ENCODE data around the gene UBE2V1.

GRCh38 chr20:50153153-50153499, 40.2 kb upstream of the UBE2V1 start:
- TF ChIP-seq, protein P1, sequence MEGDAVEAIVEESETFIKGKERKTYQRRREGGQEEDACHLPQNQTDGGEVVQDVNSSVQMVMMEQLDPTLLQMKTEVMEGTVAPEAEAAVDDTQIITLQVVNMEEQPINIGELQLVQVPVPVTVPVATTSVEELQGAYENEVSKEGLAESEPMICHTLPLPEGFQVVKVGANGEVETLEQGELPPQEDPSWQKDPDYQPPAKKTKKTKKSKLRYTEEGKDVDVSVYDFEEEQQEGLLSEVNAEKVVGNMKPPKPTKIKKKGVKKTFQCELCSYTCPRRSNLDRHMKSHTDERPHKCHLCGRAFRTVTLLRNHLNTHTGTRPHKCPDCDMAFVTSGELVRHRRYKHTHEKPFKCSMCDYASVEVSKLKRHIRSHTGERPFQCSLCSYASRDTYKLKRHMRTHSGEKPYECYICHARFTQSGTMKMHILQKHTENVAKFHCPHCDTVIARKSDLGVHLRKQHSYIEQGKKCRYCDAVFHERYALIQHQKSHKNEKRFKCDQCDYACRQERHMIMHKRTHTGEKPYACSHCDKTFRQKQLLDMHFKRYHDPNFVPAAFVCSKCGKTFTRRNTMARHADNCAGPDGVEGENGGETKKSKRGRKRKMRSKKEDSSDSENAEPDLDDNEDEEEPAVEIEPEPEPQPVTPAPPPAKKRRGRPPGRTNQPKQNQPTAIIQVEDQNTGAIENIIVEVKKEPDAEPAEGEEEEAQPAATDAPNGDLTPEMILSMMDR (IDR thresholded peaks at IDR 0.05), result no peak
- TF ChIP-seq POLR2A (IDR thresholded peaks at IDR 0.05) (no peak), POLR2AphosphoS5 (IDR thresholded peaks at IDR 0.05) (no peak), EP300 (IDR thresholded peaks at IDR 0.05) (no peak)

Data from suprapubic skin (tissue), 4 donors.